ENCODE measurements around the gene SYNE2.

GRCh38 chr14:64260418-64260817 lies 407.6 kb downstream of the SYNE2 start:
- no peak for TF ChIP-seq EZH2 (IDR thresholded peaks at IDR 0.05; ENCODE audit: insufficient read depth, low read length)
- no peak for TF ChIP-seq CTCF (IDR thresholded peaks at IDR 0.05; ENCODE audit: insufficient read depth, low read depth, low read length)

Data from astrocyte (in vitro differentiated cells and primary cell).